GM12892 (cell line): Measurements from ENCODE around the gene MRC1.

ENCODE experiments used
- POLR2A ChIP-seq: IDR thresholded peaks from 2 replicates; pipeline ENCODE4 v1.6.1; 2011; ENCODE audit warnings: low read depth, low read length, control low read depth
- TAF1 ChIP-seq: IDR thresholded peaks from 2 replicates; pipeline ENCODE4 v1.6.1; 2011; ENCODE audit warnings: low read depth, mild to moderate bottlenecking, control low read depth, low read length, borderline replicate concordance

DNA sequence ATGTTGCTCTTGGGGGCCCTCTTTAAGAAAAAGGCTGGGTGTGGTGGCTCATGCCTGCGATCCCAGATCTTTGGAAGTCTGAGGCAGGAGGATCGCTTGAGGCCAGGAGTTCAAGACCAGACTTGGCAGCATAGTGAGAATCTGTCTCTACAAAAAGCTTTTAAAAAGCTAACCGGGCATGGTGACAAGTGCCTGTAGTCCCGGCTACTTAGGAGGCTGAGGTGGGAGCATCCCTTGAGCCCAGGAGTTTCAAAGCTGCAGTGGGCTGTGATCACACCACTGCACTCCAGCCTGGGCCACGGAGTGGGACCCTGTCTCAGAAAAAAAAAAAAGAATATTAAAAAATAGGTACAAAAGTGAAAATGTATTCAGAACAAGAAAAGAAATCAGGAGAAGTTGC, 104.5 kb downstream of the MRC1 start:
- TF ChIP-seq TAF1 (no peak), POLR2A (no peak)
